PC-3 (cell line): Measurements from ENCODE around the gene ATL1. TPM values are rescaled to one million over a fixed set of nuclear protein-coding genes. Genes with fewer than 3 reads are reported as not detected.

Experiments used
- ATAC-seq: fragments of 200-7000 bp; cut with Tn5 transposase; 2 replicates; pipeline ENCODE4 v1.9.1; 2020; ENCODE audit warnings: mild to moderate bottlenecking, moderate library complexity
- BruUV-seq: library from RNA; stranded (reverse); fragments of 400-500 nt; replicated peaks from 2 replicates; lab custom pipeline; 2021; lab: Mats Ljungman, UMichigan
- CTCF ChIA-PET: fragments of 300-600 bp; sonication (Branson Sonifier 250); formaldehyde crosslinking; loops from one replicate; lab custom pipeline; 2022; ENCODE audit warnings: antibody characterized with exemption; lab: Charles Lee
- POLR2A ChIA-PET: fragments of 300-600 bp; sonication (Branson Sonifier 250); formaldehyde crosslinking; loops from one replicate; lab custom pipeline; 2022; ENCODE audit warnings: antibody characterized with exemption; ENCODE audit not compliant: unreplicated experiment; lab: Charles Lee
- DNase-seq: peaks from one replicate; pipeline ENCODE4 v3.0.0-alpha.2; 2015
- H2AFZ ChIP-seq: fragments of 300-600 bp; sonication (generic); 2 replicates; pipeline ENCODE4 v1.6.0; 2016; ENCODE audit warnings: antibody characterized with exemption, low read length
- H3F3A ChIP-seq: fragments of 300-600 bp; sonication (generic); one replicate; pipeline ENCODE4 v1.6.0; 2017; ENCODE audit warnings: antibody characterized with exemption, low read length, control low read depth, mild to moderate bottlenecking; ENCODE audit not compliant: unreplicated experiment
- H3K27ac ChIP-seq: fragments of 300-600 bp; sonication (generic); 2 replicates; pipeline ENCODE4 v1.5.1; 2016; ENCODE audit warnings: mild to moderate bottlenecking, low read length
- H3K27me3 ChIP-seq: fragments of 300-600 bp; sonication (generic); 2 replicates; pipeline ENCODE4 v1.6.1; 2016; ENCODE audit warnings: low read length, mixed read lengths
- H3K36me3 ChIP-seq: fragments of 300-600 bp; sonication (generic); 2 replicates; pipeline ENCODE4 v1.6.1; 2016; ENCODE audit warnings: low read depth, mixed run types, low read length, mixed read lengths
- H3K4me1 ChIP-seq: fragments of 300-600 bp; sonication (generic); 2 replicates; pipeline ENCODE4 v1.5.1; 2016; ENCODE audit warnings: low read length; ENCODE audit not compliant: insufficient read depth
- H3K4me2 ChIP-seq: fragments of 300-600 bp; sonication (generic); 2 replicates; pipeline ENCODE4 v1.6.0; 2016; ENCODE audit warnings: low read length
- H3K4me3 ChIP-seq: fragments of 300-600 bp; sonication (generic); 2 replicates; pipeline ENCODE4 v1.5.1; 2016; ENCODE audit warnings: mild to moderate bottlenecking, low read length, mixed read lengths
- H3K79me2 ChIP-seq: fragments of 300-600 bp; sonication (generic); 2 replicates; pipeline ENCODE4 v1.6.1; 2017; ENCODE audit warnings: low read length, mixed read lengths
- H3K9ac ChIP-seq: fragments of 300-600 bp; sonication (generic); 2 replicates; pipeline ENCODE4 v1.6.0; 2016; ENCODE audit warnings: mild to moderate bottlenecking, low read length
- H3K9me2 ChIP-seq: fragments of 300-600 bp; sonication (generic); replicated peaks from 2 replicates; pipeline ENCODE4 v1.6.1; 2016; ENCODE audit warnings: mixed run types, low read length, mixed read lengths
- H3K9me3 ChIP-seq: fragments of 300-600 bp; sonication (generic); 2 replicates; pipeline ENCODE4 v1.6.1; 2016; ENCODE audit warnings: low read length, mixed read lengths
- H4K20me1 ChIP-seq: fragments of 300-600 bp; sonication (generic); 2 replicates; pipeline ENCODE4 v1.6.1; 2016; ENCODE audit warnings: low read length, mixed read lengths
- CTCF ChIP-seq: fragments of 300-600 bp; sonication (generic); conservative IDR thresholded peaks from 2 replicates; pipeline ENCODE4 v1.5.1; 2017; ENCODE audit warnings: antibody characterized with exemption, low read depth, mild to moderate bottlenecking, low read length
- EZH2 ChIP-seq: fragments of 300-600 bp; sonication (generic); IDR thresholded peaks from one replicate; pipeline ENCODE4 v1.6.1; 2017; ENCODE audit warnings: antibody characterized with exemption, mild to moderate bottlenecking, low read length; ENCODE audit not compliant: unreplicated experiment
- EZH2phosphoT487 ChIP-seq: fragments of 300-600 bp; sonication (generic); IDR thresholded peaks from 2 replicates; pipeline ENCODE4 v1.6.1; 2018; ENCODE audit warnings: mild to moderate bottlenecking, antibody characterized with exemption, low read length, borderline replicate concordance
- intact Hi-C: fragments of 100-400 bp; cut with micrococcal nuclease; formaldehyde crosslinking; loops from 2 replicates; pipeline ENCODE4 v1.9.0; 2023
- total RNA-seq: library from RNA; depleted of rRNA; stranded (reverse); fragments of >200 nt; gene quantifications from 2 replicates; pipeline ENCODE4 v1.2.3, GENCODE V29; 2014

ATL1 gene
- total RNA-seq, 1 experiment from 2014 or later = 1.3 TPM

DNA sequence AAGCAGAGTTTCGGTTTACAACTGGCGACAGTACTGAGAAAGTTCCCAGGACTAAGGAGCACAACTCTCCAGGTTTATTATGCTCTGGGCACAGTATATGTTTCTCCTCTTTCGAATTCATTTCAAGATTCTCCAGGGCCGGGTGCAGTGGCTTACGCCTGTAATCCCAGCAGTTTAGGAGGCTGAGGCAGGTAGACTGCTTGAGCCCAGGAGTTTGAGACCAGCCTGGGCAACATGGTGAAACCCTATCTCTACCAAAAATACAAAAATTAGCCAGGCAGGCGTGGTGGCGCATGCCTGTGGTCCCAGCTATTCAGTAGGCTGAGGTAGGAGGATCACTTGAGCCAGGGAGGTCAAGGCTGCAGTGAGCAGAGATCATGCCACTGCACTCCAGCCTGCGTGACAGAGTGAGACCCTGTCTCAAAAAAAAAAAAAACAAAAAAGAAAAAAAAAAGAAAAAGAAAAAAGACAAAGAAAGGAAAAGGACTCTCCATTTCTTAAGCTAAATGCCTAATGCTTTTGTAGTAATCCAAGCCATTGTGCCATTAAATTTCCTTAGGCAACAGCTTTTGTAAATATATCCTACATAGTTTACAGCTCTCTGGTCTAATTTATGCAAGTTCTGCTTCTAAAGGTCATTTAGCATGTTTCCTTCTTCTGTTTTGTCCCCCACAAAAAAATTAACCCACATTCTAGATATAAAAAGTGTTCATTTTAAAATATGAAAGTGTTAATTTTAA is 34.8 kb downstream of the ATL1 start:
- Histone ChIP-seq H3K36me3 (no peaks in the 10 kb centered on the region), H2AFZ (no peak overlapping the region), H3K4me2 (no peak overlapping the region), H3K9me2 (no peaks in the 10 kb centered on the region), H3K4me1 (peaks cover 8% of the 10 kb centered on the region), H3K4me3 (no peak overlapping the region), H3K27ac (no peak overlapping the region), H3K79me2 (no peaks in the 10 kb centered on the region), H3K27me3 (no peaks in the 10 kb centered on the region), H3K9ac (no peak overlapping the region), H3F3A (no peaks in the 10 kb centered on the region), H4K20me1 (no peaks in the 10 kb centered on the region), H3K9me3 (no peaks in the 10 kb centered on the region)
- ATAC-seq (no peak), DNase-seq (no peak)
- POLR2A ChIA-PET = interaction anchor here (0.5 kb wide), 1 partner anchor 76 kb away, joined by 3 read pairs; no protein-coding TSS in a partner anchor
- CTCF ChIA-PET = no interaction called here
- intact Hi-C loops = no loop called here
- TF ChIP-seq EZH2phosphoT487 (no peak), EZH2 (no peak), CTCF (no peak)
- no TSS peak for BruUV-seq

- peaks cover 32% of the 10 kb centered on the region for H3K4me1 ChIP-seq
- POLR2A ChIA-PET = interaction anchor here (0.6 kb wide), 1 partner anchor 165 kb away, joined by 5 read pairs; no protein-coding TSS in a partner anchor
- no peaks in the 10 kb centered on the region for H3K9me3 ChIP-seq
- H3K27me3 ChIP-seq = no peaks in the 10 kb centered on the region
- no peak overlapping the region for H2AFZ ChIP-seq
- H3K4me2 ChIP-seq = no peak overlapping the region
- ATAC-seq (no peak), DNase-seq (no peak)
- H3K36me3 ChIP-seq = no peaks in the 10 kb centered on the region
- no peaks in the 10 kb centered on the region for H3K79me2 ChIP-seq
- H4K20me1 ChIP-seq = no peaks in the 10 kb centered on the region
- H3K4me3 ChIP-seq = no peak overlapping the region
- H3K9ac ChIP-seq = no peak overlapping the region
- H3F3A ChIP-seq = no peaks in the 10 kb centered on the region
- intact Hi-C loops = no loop called here
- no peak for TF ChIP-seq EZH2phosphoT487
- no peak for TF ChIP-seq CTCF
- no peak for TF ChIP-seq EZH2
- H3K27ac ChIP-seq = no peak overlapping the region
- CTCF ChIA-PET = interaction anchor here (0.7 kb wide), 1 partner anchor 104 kb away, joined by 3 read pairs; no protein-coding TSS in a partner anchor
- H3K9me2 ChIP-seq = no peaks in the 10 kb centered on the region
- BruUV-seq = no TSS peak
Observed at GRCh38 chr14:50598765-50599164, 38.8 kb downstream of the ATL1 start.
